Measurements from ENCODE around the gene IGFBP3. TPM values are rescaled to one million over a fixed set of nuclear protein-coding genes. Genes with fewer than 3 reads are reported as not detected.

The IGFBP3 gene
- total and polyA plus RNA-seq, 2 of the 13 experiments (the other 11 are each of a cell fraction or from before 2014, with no cell fraction given), result 57.5 TPM; not detected in 1

DNA sequence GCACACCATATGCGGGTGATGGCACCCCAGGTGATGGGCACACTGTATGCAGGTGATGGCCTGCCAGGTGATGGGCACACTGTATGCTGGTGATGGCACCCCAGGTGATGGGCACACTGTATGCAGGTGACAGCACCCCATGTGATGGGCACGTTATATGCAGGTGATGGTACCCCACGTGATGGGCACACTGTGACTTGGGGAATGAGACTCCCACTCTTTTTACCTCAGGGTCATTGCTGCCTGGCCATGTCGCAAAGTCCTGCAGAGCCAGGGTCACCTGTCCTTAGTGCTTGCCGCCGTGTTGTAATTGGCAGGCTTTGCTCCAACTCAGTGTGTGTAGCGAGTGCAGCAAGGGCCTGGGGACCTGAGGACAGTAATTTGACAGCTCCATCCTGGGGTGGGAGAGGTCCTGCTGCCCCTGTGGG lies 40.6 kb downstream of the IGFBP3 start (continued):
- TF ChIP-seq KLF15 (CRISPR knock-in tag; IDR thresholded peaks at IDR 0.05; ENCODE audit: borderline replicate concordance) (no peak), HMGXB4 (CRISPR knock-in tag; IDR thresholded peaks at IDR 0.05; ENCODE audit: borderline replicate concordance in 1 of 2, low read depth in 1 of 2) (no peak), ATF1 (CRISPR knock-in tag; IDR thresholded peaks at IDR 0.05) (no peak), ZNF317 (CRISPR knock-in tag; IDR thresholded peaks at IDR 0.05) (no peak), ZNF280B (CRISPR knock-in tag; IDR thresholded peaks at IDR 0.05; ENCODE audit: borderline replicate concordance) (0 out of 2 replicates have a peak, but pooled peaks have one; percentile 38), HNF4G (IDR thresholded peaks at IDR 0.05; ENCODE audit: borderline replicate concordance, low read depth, low read length) (no peak), HNF4G (CRISPR knock-in tag; IDR thresholded peaks at IDR 0.05; ENCODE audit: borderline replicate concordance, low read depth) (no peak), HMG20B (CRISPR knock-in tag; conservative IDR thresholded peaks at IDR 0.05) (no peak), HCFC1 (IDR thresholded peaks at IDR 0.05; ENCODE audit: low read depth, low read length) (no peak), PTBP1 (IDR thresholded peaks at IDR 0.05; ENCODE audit: low read depth, low read length, poor library complexity, severe bottlenecking) (no peak), ZNF687 (CRISPR knock-in tag; IDR thresholded peaks at IDR 0.05) (peak; percentile 68), POGK (CRISPR knock-in tag; conservative IDR thresholded peaks at IDR 0.05) (no peak), EED (CRISPR knock-in tag; IDR thresholded peaks at IDR 0.05) (no peak), MTA1 (CRISPR knock-in tag; IDR thresholded peaks at IDR 0.05; ENCODE audit: borderline replicate concordance) (no peak), ZNF234 (CRISPR knock-in tag; conservative IDR thresholded peaks at IDR 0.05) (no peak), ELF3 (CRISPR knock-in tag; IDR thresholded peaks at IDR 0.05) (no peak), ZIK1 (CRISPR knock-in tag; IDR thresholded peaks at IDR 0.05; ENCODE audit: borderline replicate concordance, low read depth) (no peak), SRY (CRISPR knock-in tag; IDR thresholded peaks at IDR 0.05) (peak; percentile 43; the same call in 1 of the 2 replicates)
- TF ChIP-seq, protein P1, sequence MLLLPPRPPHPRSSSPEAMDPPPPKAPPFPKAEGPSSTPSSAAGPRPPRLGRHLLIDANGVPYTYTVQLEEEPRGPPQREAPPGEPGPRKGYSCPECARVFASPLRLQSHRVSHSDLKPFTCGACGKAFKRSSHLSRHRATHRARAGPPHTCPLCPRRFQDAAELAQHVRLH (CRISPR knock-in tag; IDR thresholded peaks at IDR 0.05; ENCODE audit: borderline replicate concordance, low read depth), result no peak
- TF ChIP-seq, protein P2, sequence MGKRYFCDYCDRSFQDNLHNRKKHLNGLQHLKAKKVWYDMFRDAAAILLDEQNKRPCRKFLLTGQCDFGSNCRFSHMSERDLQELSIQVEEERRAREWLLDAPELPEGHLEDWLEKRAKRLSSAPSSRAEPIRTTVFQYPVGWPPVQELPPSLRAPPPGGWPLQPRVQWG (CRISPR knock-in tag; IDR thresholded peaks at IDR 0.05; ENCODE audit: borderline replicate concordance, low read depth), result no peak

All from HepG2 (cell line).